HG03575 (cell line): ENCODE results near the gene ADAMTSL3.

Experiments used
- ATAC-seq: cut with Tn5 transposase; IDR thresholded peaks from one replicate; pipeline ENCODE4 v1.9.1; 2021; ENCODE audit not compliant: unreplicated experiment, insufficient number of reproducible peaks, low FRiP score; ENCODE audit errors: extremely low read depth

ADAMTSL3 gene

DNA sequence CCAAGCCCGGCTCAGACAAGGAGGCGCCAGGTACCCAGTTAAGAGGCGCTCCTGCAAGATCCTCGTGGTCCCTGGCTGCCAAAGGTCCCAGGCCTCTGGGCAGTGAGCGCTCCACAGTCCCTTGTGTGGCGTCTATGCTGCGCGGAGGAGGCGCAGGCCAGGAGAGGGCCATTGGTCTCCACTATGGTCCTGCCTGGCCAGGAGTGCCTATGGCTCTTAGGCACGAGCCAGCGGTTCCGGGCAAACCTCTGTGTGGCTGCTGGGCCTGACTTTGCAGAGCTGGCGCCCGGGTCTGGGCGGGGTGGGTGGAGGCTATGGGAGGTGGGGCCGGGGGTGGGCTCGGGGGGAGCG lies 660 bp upstream of the ADAMTSL3 start:
- no peak for ATAC-seq

DNA sequence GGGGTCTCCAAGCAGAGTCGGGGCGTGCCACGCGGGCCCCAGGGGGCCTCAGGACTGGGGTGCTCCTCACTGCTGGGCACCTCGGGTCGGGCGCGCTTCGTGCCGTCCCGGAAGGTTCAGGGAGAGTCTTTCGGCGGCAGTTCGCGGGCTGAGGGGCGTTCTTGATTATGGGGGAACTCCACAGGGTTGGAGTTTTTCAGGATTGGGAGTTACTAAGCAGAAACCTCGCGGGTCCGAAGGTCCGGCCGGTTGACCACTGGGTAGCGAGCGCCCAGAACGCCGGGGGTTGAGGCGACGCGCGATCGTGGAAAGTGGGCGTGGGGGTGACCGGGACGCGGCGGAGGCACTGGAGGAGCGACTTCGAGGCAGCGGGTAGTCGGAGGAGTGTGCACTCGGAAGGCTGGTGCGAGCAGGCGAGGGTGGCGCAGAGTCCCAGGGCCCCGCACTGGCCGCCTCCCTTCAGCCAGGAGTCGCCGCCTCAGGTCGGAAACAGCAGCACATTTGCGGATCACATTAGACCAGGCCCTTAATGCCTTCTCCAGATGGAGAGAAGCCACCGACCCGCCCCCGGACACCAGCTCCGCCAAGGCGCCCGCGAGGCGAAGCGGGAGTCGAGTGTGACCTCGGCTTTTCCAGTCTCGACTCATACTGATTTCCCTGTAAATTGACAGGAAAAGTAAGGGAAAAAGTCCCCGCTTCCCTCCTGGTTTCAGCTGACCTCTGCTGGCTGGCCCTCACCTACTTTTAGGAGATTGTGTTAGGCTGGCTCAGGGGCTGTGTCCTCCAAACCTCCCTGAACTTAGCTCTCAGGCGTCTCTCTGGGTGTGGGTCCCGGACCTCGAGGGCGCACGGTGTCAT lies 685 bp downstream of the ADAMTSL3 start:
- no peak for ATAC-seq

DNA sequence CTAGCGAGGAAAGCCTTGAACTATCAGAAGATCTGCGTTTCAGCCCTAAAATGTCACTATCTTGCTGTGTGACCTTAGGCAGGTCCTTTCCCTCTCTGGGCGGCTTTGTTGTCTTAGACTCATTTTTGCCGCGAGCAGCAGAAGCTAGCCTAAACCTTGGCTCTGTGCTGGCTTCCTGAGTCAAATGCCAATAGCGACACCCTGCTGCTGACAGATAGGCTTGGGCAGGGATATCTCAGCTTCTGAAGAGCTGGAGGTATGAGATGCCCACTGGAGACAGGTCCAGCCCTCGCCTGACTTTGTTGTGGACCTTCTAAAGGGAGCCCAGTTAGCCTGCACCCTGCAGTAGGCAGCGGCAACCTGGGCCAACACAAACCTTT lies 1.3 kb downstream of the ADAMTSL3 start:
- no peak for ATAC-seq

DNA sequence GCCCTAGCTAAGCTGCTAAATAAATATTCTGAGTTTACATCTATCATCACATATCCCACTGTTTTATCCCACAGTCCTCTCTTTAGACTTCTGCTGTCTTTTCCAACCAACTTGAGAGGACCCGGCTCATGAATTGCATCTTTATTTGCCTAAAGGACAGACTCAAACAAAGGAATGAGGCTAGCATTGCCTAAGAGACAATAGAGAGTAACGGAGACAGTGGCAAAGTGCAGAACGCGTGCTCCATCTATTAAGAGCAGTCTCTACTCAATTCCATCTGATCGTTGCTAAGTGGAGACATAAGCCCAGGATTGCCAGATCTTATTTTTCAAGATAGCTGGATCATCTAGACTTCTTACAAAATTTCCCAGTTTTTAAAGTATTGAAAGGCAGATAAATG lies 2.3 kb downstream of the ADAMTSL3 start:
- ATAC-seq, result no peak

DNA sequence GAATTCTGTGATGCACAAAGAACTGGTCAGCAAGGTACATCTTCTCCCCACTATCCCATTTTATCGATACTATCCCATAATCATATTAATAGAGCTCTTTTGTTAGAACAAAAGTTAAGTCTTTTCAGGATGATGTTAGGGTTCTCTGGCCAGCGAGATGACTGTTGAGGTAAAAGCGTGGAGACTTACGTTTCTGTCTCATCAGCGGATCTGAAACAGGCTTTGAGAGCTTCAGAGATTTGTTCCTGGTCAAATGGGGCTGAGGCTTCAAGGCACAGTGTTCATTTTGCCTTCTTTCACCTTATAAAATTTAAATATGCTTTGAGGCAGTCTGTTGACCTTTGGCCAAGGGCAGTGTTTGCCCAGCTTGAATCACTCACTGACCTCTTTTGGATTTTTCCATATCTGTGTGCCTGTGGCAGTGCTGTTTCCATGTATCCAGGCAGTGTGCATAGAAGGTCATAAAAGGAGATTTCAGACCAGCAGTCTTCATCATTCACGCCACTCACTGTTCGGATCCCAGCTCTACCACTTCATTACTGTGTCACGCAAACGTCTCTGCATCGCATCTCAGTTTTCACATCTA lies 3.1 kb downstream of the ADAMTSL3 start:
- ATAC-seq, result no peak

DNA sequence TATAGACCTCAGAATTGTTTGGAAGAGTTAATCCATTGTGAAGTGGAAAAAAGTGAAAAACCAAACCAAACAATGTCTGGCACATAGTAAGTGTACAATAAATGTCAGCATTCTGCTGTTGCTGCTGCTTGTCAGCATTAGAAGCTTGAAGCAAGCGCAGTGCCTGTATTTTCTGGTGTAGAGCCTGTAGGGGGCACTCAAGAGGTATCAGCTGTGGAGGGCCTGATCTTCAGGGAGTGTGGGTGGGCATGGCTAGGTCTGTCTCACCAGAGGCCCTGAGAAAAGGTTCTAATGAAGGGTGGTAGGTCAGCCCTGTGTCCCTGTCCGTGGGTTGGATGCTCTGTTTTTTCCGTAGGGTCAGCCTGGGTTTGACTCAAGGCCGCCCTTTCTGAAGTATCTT lies 3.6 kb downstream of the ADAMTSL3 start:
- ATAC-seq, result no peak

DNA sequence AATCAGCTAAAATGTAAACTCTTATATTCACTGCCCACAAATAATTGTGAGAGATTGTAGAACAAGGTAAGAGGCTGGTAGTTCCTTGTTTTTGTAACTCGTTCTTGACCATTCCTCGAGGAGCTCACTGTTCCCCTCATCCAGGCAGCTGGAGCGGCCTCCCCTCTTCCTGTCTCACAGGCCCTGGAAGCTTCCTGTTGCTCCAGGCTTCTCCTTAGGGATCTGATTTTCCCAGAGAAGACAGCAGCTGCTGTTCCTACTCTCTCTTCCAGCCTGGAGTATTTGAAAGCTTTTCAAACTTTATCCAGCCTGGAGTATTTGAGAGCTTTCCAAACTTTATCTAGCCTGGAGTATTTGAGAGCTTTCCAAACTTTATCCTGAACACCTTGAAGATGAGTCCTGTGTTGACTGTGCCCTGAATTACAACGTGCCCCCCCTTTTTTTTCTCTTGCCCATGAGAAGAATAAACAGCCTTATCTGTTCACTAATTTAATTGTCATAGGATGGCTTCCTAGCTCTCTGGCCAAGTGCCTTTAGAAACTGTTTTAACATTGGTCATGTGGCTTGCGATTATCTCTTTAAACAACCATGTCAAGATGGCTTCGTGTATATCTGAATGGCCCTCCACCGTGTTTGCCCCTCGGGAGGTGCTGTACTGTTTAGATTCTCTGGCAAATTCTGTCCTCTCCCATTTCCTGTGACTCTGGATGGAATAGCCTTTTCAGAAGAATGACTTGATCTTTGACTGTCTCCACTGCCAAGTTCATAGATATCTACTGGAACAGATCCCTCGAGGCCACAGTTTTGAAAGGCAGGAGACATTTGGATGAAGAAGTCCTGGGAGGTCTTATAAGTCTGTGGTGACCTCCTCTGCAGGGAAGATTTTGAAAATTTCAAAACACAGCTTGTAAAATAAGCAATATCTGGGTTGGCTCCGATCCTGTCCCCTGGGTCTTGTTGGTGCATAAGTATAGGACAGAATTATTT lies 4.8 kb downstream of the ADAMTSL3 start:
- no peak for ATAC-seq

DNA sequence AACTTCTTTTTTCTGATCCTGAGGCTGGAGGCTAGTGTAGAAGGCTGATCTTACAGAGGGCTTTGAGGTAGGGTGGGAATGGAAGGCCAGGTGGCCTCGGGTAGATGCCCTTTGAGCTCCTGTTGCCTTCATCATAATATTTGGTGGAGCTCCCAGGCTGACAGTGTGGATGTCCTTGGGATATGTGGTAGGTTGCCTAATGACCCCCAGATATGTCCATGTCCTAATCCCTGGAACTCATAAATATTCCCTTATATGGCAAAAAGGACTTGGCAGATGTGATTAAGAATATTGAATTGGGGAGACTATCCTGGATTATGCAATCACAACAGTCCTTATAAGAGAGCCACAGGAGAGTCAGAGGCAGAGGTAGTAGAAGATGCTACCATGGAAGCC lies 5.5 kb downstream of the ADAMTSL3 start:
- ATAC-seq, result no peak

DNA sequence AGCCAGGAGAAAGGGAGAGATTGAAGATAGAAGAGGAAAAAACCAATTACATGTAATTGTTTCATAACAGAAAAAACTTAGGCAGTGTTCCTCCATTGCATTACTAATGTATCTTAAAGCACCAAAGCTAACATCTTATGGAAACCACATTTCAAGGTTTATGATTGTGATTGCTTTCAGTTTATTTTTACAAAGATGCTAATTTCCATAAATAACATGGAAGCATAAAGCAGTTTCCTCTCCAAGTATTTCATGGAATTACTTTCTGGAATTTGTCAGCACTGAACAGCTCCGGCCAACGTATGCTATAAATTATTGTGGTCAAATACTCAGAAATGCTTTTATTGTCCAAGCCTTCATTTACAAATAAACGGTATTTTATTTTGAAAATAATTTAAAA lies 11.6 kb downstream of the ADAMTSL3 start:
- no peak for ATAC-seq

DNA sequence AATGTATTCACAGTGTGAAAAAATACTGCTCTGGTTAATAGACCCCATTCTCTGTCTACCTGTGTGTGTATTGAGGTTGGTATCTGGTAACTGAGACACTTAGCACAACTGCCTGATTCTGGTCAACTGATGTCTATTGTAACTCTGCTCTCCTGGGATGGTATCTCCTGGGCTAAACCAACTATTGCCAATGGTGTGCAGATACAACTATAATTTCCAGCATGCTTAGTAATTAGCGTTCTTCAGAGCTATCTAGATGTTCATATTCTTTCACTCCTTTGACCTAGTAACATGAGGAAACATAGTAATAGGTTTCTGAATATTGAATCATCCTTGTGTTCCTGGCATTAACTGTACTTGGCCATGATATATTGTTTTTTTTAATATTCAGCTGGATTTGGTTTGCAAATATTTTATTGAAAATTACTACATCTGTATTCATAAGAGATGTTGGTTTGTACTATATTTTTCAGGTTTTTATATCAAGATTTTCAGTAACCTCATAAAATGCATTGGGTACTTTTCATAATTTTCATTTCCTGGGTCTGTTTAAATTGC lies 16.8 kb downstream of the ADAMTSL3 start:
- no peak for ATAC-seq

DNA sequence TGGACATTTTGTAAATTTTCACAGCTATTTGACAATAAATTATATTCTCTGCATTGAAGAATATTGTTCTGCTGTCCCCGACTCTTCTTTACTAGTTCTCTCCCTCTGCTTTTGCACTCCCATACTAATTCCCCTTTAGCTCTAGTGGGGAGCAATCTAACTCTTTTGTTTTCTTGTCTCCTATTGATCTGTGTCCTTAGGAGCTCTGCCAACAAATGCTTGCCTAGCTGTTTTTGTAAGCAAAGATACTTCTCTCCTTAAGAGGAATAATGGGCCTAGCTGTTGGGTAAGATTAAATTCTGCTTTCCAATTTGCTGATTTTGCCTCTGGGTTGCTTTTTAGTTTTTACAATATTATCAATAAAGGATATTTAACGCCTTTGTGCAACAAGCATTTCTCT lies 17.7 kb downstream of the ADAMTSL3 start:
- no peak for ATAC-seq

DNA sequence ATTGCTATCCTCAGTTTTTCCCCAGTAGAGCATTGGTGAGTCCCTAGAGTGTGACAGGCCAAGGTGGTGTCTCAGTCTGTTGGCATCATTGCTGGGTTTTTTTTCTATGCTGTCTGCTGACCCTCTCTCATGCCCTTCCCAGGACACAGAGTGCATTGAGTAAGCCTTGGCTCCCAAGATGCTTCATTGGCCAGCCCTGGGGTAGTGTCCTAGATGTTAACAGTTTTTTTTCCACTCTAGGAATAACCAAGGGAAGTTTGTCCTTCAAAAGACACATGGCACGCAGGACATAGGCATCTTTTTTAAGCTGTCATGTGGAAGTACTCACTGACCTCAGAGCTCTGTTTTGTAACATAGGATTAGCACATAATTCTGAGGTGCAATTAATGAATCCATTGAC lies 19.5 kb downstream of the ADAMTSL3 start:
- no peak for ATAC-seq

DNA sequence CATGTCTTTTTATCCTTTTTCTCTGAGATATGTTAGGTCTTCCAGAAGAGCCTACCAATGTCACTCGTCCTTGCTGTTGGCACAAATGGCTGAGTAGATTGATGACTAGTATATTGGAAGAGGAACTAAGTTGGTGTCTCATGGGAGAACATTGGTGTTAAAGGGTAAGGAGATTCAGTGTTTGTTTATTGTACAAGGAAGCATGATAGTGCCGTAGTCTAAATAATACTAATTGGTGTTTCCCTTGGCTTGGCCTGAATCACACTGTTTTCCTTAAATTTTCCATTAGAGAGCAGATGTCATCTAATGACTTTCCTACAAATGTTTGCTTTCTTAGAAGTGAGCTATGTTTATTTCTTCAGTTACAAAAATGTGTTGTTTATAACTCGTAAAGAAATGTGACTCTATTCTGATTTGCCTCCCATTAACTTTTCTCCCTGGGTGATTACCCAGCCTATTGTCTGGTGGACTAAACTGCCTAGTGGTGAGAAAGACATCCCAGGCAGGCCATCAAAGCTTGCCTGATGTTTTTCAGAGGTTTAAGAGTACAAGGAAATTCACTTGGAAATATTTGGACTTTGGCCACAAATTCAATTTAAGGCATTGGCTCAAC lies 28.7 kb downstream of the ADAMTSL3 start:
- no peak for ATAC-seq

DNA sequence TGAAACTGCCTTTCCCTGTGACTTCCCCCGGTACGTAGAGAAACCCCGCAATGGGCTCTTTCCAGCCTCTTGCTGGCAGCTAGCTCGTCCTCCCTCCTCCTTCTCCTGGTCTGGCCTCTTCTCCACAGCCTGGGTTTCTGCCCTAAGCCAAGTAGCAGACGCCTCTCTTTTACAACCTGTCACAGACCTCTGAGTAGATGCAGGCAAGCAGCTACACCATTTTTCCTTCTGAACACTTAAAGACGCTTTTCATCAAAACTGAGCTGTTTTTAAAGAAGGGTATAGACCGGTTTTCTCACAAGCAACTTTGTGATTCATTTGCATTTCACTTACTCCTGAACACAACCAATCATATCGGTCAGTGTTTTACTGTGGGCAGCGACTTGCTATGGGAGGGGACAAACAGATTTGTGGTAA lies 32.0 kb downstream of the ADAMTSL3 start:
- no peak for ATAC-seq

DNA sequence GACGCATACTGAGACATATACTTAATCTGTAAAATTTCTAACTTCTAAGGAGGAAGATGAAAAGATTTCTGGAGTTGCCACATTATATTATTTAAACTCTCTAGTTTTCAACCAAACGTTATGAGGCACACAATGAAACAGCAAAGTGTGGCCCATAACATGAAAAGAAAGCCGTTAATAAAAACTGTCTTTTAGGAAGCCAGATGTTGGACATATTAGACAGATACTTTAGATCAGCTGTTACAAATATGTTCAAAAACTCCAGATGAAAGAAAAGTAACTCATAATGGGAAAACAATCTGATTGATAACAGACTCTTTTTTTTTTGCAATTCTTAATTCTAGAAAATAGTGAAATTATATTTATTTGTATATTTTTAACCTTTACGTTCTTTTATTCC lies 34.3 kb downstream of the ADAMTSL3 start:
- ATAC-seq, result no peak

DNA sequence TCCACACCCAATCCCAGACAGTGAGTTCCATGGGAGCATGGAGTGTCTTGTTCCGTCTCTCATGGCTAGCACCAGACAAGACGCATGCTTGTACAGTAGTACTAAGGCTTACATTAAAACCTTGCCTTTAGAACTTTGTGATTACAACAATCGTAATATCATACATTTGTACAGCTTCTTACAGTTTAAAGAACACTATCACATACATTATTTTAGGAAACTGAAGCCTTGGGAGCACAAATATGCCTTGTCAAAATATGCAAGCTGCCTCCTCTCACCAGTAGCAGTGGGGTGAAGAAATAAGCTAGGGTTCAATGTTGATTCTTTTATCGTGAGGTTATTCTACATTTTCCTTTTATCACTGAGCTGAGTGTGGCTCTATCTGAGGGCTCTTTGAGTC lies 36.8 kb downstream of the ADAMTSL3 start:
- no peak for ATAC-seq

DNA sequence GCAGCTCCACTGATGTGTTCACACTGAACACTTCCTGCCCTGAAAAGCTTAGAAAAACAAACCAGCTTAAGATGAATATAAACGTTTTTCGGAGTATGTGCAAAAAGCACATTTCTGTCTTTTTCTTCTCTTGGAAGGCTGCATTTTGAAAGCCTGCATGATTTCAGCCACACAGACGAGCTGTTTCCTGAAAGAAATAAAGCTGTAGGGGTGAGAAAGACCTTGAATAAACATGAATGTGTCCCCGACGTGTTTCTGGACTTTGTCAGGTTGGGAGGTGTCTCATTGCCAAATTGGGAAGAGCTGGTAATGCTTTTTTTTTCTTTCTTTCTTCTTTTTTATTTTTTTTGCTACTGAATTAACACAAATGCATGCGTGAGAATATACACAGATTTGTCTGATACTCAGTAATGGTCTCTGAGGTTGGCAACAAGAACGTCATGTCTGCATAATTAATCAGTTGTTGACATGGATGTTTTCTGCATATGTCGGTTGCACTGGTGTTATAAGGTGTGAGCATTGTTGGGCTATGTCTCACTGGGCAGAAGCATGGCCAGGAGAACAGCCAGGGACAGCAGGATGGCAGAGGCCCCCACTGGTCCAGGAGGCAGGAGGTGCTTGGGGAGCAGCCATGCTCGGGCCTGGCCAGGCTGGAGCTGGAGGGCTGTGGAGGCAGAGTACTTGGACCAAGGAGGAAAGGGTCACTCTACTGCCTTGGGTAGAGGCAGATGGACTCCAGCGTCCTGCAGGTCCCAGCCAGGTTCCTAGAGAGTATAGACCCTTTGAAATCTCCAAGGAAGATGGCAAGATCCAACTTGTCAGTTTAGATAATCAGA lies 39.0 kb downstream of the ADAMTSL3 start:
- ATAC-seq, result no peak

DNA sequence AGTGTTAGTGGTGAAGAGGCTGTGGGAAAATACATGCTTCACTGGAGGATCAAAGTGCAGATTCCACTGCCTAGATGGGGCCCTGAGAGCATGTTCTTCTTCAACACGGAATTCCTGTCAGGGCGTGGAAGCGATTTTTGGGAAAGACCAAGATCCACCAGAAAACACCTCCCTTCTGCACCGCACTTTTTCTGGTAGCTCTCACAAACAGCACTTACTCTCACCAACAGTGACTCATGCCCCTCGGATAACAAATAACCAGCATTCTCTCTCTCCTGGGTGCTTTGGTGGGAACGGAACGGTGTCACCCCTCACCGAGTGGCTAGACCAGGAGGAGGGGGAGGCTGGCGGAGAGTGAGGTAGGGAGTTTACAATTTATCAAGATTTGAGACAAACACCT lies 40.1 kb downstream of the ADAMTSL3 start:
- ATAC-seq, result no peak
